PC-9 (cell line): ENCODE results near the gene UNC13B. TPM values are rescaled to one million over a fixed set of nuclear protein-coding genes. Genes with fewer than 3 reads are reported as not detected.
"Not testable (repeated sequence)": the region's sequence is repeated elsewhere in the genome, so short reads cannot be mapped to it uniquely, and the experiment has no call there.

Experiments used
- BruUV-seq: library from RNA; stranded (reverse); fragments of 400-500 nt; replicated peaks from 2 replicates; lab custom pipeline; 2021; lab: Mats Ljungman, UMichigan
- CTCF ChIA-PET: fragments of 300-600 bp; sonication (Branson Sonifier 250); formaldehyde crosslinking; loops from one replicate; lab custom pipeline; 2022; ENCODE audit warnings: antibody characterized with exemption; lab: Charles Lee
- POLR2A ChIA-PET: fragments of 300-600 bp; sonication (Branson Sonifier 250); formaldehyde crosslinking; loops from one replicate; lab custom pipeline; 2022; ENCODE audit warnings: antibody characterized with exemption; ENCODE audit not compliant: unreplicated experiment; lab: Charles Lee
- DNase-seq, 2 experiments: peaks; one replicate each; pipeline versions ENCODE4 v3.0.0 to v3.0.0-alpha.2; 2015 to 2022; ENCODE audit warnings: mixed read lengths in 1 of 2
- H2AFZ ChIP-seq: fragments of 200-600 bp; sonication (generic); 2 replicates; pipeline ENCODE4 v1.8.1; 2017; ENCODE audit warnings: antibody characterized with exemption
- H3F3A ChIP-seq: fragments of 200-600 bp; sonication (generic); 2 replicates; pipeline ENCODE4 v1.8.1; 2017; ENCODE audit warnings: antibody characterized with exemption, mild to moderate bottlenecking, low read depth; ENCODE audit not compliant: insufficient read depth
- H3K27ac ChIP-seq: fragments of 200-600 bp; sonication (generic); 2 replicates; pipeline ENCODE4 v1.6.1; 2016; ENCODE audit warnings: mixed run types
- H3K27me3 ChIP-seq: fragments of 200-600 bp; sonication (generic); 2 replicates; pipeline ENCODE4 v1.6.1; 2016; ENCODE audit warnings: low read depth, mixed run types; ENCODE audit not compliant: insufficient read depth
- H3K36me3 ChIP-seq: fragments of 200-600 bp; sonication (generic); 2 replicates; pipeline ENCODE4 v1.6.1; 2016; ENCODE audit warnings: low read depth, mixed run types
- H3K4me1 ChIP-seq: fragments of 200-600 bp; sonication (generic); replicated peaks from 2 replicates; pipeline ENCODE4 v1.6.1; 2016; ENCODE audit warnings: mixed run types; ENCODE audit not compliant: insufficient read depth
- H3K4me2 ChIP-seq: fragments of 200-600 bp; sonication (generic); 2 replicates; pipeline ENCODE4 v1.6.1; 2017; ENCODE audit warnings: mixed run types
- H3K4me3 ChIP-seq: fragments of 200-600 bp; sonication (generic); 2 replicates; pipeline ENCODE4 v1.6.1; 2016; ENCODE audit warnings: mixed run types
- H3K79me2 ChIP-seq: fragments of 200-600 bp; sonication (generic); 2 replicates; pipeline ENCODE4 v1.6.1; 2017; ENCODE audit warnings: low read depth, mixed run types
- H3K9me2 ChIP-seq: fragments of 200-600 bp; sonication (generic); 2 replicates; pipeline ENCODE4 v1.8.1; 2017; ENCODE audit warnings: mild to moderate bottlenecking; ENCODE audit not compliant: insufficient read depth
- H3K9me3 ChIP-seq: fragments of 200-600 bp; sonication (generic); 2 replicates; pipeline ENCODE4 v1.8.1; 2016; ENCODE audit warnings: low read depth; ENCODE audit not compliant: insufficient read depth
- H4K20me1 ChIP-seq: fragments of 200-600 bp; sonication (generic); 2 replicates; pipeline ENCODE4 v1.8.1; 2017; ENCODE audit not compliant: insufficient read depth
- EZH2 ChIP-seq: fragments of 200-600 bp; sonication (generic); IDR thresholded peaks from 2 replicates; pipeline ENCODE4 v1.8.0; 2017; ENCODE audit warnings: antibody characterized with exemption, low read depth
- intact Hi-C: fragments of 100-400 bp; cut with micrococcal nuclease; formaldehyde crosslinking; loops from one replicate; pipeline ENCODE4 v1.10.0; 2022; ENCODE audit not compliant: unreplicated experiment
- total RNA-seq: library from RNA; stranded (reverse); gene quantifications from 2 replicates; pipeline ENCODE4 v1.2.3, GENCODE V29; 2021
- TF ChIP-seq, protein P1 (sequence below): fragments of 200-600 bp; sonication (generic); conservative IDR thresholded peaks from 2 replicates; pipeline ENCODE4 v1.6.1; 2017; ENCODE audit warnings: mixed run types, antibody characterized with exemption, mild to moderate bottlenecking, moderate library complexity

Gene UNC13B
- total RNA-seq, 1 experiment from 2014 or later, result not detected

DNA sequence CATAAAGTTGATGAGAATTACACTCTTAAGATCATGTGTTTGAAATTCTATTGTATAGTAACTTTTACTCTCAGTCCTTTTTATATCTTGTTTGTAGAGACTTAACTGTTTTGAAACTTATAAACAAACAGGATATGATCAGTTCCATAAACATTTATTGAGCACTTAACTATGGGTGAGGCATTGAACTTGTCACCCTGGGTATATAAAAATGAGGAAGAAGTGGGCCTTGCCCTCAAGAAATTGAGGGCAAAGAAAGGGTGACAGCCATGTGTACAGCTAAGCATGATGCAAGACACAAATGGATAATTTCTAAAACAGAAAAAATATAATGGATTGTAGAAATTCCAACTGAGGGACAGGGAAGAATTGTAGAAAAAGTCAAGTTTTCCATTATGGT is 15.7 kb downstream of the UNC13B start:
- Histone ChIP-seq H3K4me3 (no peak overlapping the region), H3K4me1 (no peaks in the 10 kb centered on the region), H3K27me3 (no peaks in the 10 kb centered on the region), H3K9me2 (no peaks in the 10 kb centered on the region), H3K79me2 (no peaks in the 10 kb centered on the region), H3K4me2 (no peak overlapping the region), H3K9me3 (no peaks in the 10 kb centered on the region), H4K20me1 (no peaks in the 10 kb centered on the region), H3K27ac (no peak overlapping the region), H3F3A (no peaks in the 10 kb centered on the region), H2AFZ (no peak overlapping the region), H3K36me3 (no peaks in the 10 kb centered on the region)
- ChIA-PET CTCF (no interaction called here), POLR2A (no interaction called here)
- intact Hi-C loops, result no loop called here
- TF ChIP-seq, protein P1, sequence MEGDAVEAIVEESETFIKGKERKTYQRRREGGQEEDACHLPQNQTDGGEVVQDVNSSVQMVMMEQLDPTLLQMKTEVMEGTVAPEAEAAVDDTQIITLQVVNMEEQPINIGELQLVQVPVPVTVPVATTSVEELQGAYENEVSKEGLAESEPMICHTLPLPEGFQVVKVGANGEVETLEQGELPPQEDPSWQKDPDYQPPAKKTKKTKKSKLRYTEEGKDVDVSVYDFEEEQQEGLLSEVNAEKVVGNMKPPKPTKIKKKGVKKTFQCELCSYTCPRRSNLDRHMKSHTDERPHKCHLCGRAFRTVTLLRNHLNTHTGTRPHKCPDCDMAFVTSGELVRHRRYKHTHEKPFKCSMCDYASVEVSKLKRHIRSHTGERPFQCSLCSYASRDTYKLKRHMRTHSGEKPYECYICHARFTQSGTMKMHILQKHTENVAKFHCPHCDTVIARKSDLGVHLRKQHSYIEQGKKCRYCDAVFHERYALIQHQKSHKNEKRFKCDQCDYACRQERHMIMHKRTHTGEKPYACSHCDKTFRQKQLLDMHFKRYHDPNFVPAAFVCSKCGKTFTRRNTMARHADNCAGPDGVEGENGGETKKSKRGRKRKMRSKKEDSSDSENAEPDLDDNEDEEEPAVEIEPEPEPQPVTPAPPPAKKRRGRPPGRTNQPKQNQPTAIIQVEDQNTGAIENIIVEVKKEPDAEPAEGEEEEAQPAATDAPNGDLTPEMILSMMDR, result no peak
- TF ChIP-seq EZH2, result no peak
- no peak for DNase-seq
- BruUV-seq, result no TSS peak

DNA sequence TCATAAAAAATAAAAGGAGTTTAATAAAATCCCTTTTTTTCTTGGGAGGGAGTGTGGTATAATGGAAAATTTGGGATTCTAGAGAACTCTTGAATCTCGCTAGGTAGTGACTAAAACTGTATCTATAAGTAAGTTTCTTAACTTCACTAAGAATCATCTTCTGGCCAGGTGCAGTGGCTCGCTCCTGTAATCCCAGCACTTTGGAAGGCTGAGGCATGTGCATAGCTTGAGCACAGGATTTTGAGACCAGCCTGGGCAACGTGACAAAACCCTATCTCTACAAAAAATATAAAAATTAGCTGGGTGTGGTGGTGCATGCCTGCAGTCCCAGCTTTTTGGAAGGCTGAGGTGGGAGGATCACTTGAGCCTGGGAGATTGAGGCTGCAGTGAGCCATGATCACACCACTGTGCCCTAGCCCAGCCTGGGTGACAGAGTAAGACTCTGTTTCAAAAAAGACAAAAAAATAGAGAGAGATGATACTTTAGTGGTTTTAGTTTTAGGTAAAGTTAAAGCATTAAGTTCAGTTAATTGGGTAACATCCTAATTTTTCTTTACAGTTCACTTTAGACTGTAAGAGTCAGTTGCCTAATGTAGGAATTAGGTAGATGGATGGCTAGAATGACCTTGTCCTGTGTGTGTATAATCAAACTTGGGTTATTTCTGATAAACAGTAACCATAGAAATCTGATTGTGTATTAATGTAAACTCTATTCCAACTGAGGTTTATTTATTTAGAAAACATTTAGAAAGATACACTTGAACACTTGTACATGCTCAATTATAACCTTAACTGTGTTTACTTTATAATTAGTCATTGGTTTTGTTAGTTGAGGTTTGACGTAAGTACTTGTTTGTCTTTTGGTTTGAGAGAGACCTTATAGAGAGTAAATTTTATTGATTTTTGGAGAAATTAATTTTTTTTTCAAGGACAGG is 17.8 kb downstream of the UNC13B start:
- Histone ChIP-seq H3K9me3 (no peaks in the 10 kb centered on the region), H3K4me3 (no peak overlapping the region), H2AFZ (no peak overlapping the region), H3K36me3 (no peaks in the 10 kb centered on the region), H3K4me2 (no peak overlapping the region), H3K79me2 (no peaks in the 10 kb centered on the region), H3F3A (no peaks in the 10 kb centered on the region), H3K4me1 (no peaks in the 10 kb centered on the region), H3K27me3 (no peaks in the 10 kb centered on the region), H4K20me1 (no peaks in the 10 kb centered on the region), H3K9me2 (no peaks in the 10 kb centered on the region), H3K27ac (no peak overlapping the region)
- DNase-seq, result no peak
- no peak for TF ChIP-seq EZH2
- TF ChIP-seq, protein P1, result no peak
- no TSS peak for BruUV-seq
- ChIA-PET CTCF (no interaction called here), POLR2A (no interaction called here)
- intact Hi-C loops, result no loop called here

- Histone ChIP-seq H3K9me2 (no peaks in the 10 kb centered on the region), H4K20me1 (no peaks in the 10 kb centered on the region), H3K4me3 (no peak overlapping the region), H3F3A (no peaks in the 10 kb centered on the region), H3K4me2 (no peak overlapping the region), H3K27ac (no peak overlapping the region), H2AFZ (no peak overlapping the region), H3K36me3 (no peaks in the 10 kb centered on the region), H3K4me1 (no peaks in the 10 kb centered on the region), H3K27me3 (no peaks in the 10 kb centered on the region), H3K9me3 (no peaks in the 10 kb centered on the region), H3K79me2 (no peaks in the 10 kb centered on the region)
- POLR2A ChIA-PET, result no interaction called here
- CTCF ChIA-PET, result no interaction called here
- no peak for DNase-seq
- intact Hi-C loops, result no loop called here
- BruUV-seq, result no TSS peak
- TF ChIP-seq, protein P1, result no peak
- no peak for TF ChIP-seq EZH2
Observed at GRCh38 chr9:35180801-35181200, 19.0 kb downstream of the UNC13B start.

GRCh38 chr9:35182401-35182800 is 20.6 kb downstream of the UNC13B start:
- H3K4me2 ChIP-seq, H2AFZ ChIP-seq, H3K4me3 ChIP-seq, H4K20me1 ChIP-seq, H3K79me2 ChIP-seq, H3K9me3 ChIP-seq, H3K4me1 ChIP-seq, H3F3A ChIP-seq, POLR2A ChIA-PET, DNase-seq, H3K36me3 ChIP-seq, BruUV-seq, H3K9me2 ChIP-seq, intact Hi-C loops, H3K27ac ChIP-seq, H3K27me3 ChIP-seq: not testable (repeated sequence)
- CTCF ChIA-PET, result interaction anchor here (0.5 kb wide), 1 partner anchor 464 kb away, joined by 6 read pairs; no protein-coding TSS in a partner anchor

DNA sequence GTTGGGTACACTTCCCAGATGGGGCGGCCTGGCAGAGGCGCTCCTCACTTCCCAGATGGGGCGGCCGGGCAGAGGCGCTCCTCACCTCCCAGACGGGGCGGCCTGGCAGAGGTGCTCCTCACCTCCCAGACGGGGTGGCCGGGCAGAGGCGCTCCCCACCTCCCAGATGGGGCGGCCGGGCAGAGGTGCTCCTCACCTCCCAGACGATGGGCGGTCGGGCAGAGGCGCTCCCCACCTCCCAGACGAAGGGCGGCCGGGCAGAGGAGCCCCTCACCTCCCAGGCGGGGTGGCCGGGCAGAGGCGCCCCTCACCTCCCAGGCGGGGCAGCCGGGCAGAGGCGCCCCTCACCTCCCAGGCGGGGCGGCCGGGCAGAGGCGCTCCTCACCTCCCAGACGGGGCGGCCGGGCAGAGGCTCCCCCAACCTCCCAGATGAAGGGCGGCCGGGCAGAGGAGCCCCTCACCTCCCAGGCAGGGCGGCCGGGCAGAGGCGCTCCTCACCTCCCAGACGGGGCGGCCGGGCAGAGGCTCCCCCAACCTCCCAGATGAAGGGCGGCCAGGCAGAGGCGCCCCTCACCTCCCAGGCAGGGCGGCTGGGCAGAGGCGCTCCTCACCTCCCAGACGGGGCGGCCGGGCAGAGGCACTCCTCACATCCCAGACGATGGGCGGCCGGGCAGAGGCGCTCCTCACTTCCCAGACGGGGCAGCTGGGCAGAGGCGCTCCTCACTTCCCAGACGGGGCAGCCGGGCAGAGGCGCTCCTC is 21.4 kb downstream of the UNC13B start:
- H3K4me2 ChIP-seq, H3K4me3 ChIP-seq, H3K9me3 ChIP-seq, BruUV-seq, H3K79me2 ChIP-seq, H3K9me2 ChIP-seq, H3F3A ChIP-seq, H3K4me1 ChIP-seq, POLR2A ChIA-PET, H4K20me1 ChIP-seq, H3K27ac ChIP-seq, H3K27me3 ChIP-seq, intact Hi-C loops, H3K36me3 ChIP-seq, CTCF ChIA-PET, H2AFZ ChIP-seq, DNase-seq: not testable (repeated sequence)
